A549 (cell line): ENCODE measurements around the gene METRNL.

Source experiments
- MAFK ChIP-seq: fragments of 450-650 bp; IDR thresholded peaks from 2 replicates; pipeline ENCODE4 v1.6.1; 2014; ENCODE audit not compliant: partially characterized antibody
- TF ChIP-seq, protein P1 (sequence below): fragments of >200 bp; sonication (Bioruptor Twin); formaldehyde crosslinking; IDR thresholded peaks from 3 replicates; pipeline ENCODE4 v1.5.1; 2016
- TF ChIP-seq, protein P2 (sequence below): fragments of 150-350 bp; IDR thresholded peaks from 2 replicates; pipeline ENCODE4 v1.6.1; 2014; ENCODE audit warnings: low read depth, mild to moderate bottlenecking, low read length

DNA sequence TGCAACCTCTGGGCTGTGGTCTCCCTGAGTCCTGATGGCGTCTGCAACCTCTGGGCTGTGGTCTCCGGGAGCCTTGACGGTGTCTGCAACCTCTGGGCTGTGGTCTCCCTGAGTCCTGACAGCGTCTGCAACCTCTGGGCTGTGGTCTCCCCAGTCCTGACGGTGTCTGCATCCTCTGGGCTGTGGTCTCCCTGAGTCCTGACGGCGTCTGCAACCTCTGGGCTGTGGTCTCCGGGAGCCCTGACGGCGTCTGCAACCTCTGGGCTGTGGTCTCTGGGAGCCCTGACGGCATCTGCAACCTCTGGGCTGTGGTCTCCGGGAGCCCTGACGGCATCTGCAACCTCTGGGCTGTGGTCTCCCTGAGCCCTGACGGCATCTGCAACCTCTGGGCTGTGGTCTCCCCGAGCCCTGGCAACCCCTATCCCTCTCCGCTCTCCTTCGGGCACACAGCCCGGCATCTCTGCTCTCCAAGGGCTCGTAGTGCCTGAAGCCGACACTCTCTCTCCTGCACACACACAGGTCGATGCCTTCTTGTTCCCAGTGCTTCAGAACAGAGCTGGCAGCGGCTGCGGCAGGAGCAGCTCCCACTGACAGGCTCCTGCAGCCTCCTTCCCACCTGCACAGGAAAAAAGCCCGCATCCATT is 45.6 kb downstream of the METRNL start:
- no peak for TF ChIP-seq MAFK
- TF ChIP-seq, protein P1, sequence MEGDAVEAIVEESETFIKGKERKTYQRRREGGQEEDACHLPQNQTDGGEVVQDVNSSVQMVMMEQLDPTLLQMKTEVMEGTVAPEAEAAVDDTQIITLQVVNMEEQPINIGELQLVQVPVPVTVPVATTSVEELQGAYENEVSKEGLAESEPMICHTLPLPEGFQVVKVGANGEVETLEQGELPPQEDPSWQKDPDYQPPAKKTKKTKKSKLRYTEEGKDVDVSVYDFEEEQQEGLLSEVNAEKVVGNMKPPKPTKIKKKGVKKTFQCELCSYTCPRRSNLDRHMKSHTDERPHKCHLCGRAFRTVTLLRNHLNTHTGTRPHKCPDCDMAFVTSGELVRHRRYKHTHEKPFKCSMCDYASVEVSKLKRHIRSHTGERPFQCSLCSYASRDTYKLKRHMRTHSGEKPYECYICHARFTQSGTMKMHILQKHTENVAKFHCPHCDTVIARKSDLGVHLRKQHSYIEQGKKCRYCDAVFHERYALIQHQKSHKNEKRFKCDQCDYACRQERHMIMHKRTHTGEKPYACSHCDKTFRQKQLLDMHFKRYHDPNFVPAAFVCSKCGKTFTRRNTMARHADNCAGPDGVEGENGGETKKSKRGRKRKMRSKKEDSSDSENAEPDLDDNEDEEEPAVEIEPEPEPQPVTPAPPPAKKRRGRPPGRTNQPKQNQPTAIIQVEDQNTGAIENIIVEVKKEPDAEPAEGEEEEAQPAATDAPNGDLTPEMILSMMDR = no peak
- TF ChIP-seq, protein P2, sequence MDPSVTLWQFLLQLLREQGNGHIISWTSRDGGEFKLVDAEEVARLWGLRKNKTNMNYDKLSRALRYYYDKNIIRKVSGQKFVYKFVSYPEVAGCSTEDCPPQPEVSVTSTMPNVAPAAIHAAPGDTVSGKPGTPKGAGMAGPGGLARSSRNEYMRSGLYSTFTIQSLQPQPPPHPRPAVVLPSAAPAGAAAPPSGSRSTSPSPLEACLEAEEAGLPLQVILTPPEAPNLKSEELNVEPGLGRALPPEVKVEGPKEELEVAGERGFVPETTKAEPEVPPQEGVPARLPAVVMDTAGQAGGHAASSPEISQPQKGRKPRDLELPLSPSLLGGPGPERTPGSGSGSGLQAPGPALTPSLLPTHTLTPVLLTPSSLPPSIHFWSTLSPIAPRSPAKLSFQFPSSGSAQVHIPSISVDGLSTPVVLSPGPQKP = no peak
